ENCODE data around the gene ABTB2.

DNA sequence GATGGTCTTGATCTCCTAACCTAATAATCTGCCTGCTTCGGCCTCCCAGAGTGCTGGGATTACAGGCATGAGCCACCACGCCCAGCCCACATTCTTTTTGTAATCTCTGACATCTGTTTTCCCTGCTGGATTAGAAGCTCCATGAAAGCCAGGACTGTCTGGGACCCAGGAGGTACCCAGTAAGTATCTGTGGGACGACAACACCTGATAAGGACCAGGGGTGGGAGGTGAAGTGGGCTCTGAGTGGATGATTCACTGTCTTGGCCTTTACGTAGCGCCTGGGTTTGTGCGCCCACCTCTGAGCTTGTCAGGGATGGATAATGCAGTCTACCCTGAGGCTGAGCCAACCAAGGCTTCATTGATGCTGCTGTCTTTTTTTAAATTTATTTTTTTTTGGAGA is 118.8 kb downstream of the ABTB2 start:
- no peak for TF ChIP-seq CTCF (IDR thresholded peaks at IDR 0.05)
- no peak for TF ChIP-seq POLR2A (IDR thresholded peaks at IDR 0.05)

All from Peyer's patch (tissue), 4 donors.